Dedifferentiated amniotic fluid mesenchymal stem cell (primary cell): Measurements from ENCODE around the gene CRHBP.
A peak's percentile ranks its signal among the peaks of the same experiment; 100 is the strongest.

Experiments
- DNase-seq: peaks from one replicate; pipeline ENCODE4 v3.0.0-alpha.2; 2016; ENCODE audit errors: extremely low spot score

Gene CRHBP

GRCh38 chr5:77015938-77016569, 63.2 kb downstream of the CRHBP start:
- peak; percentile 20 for DNase-seq

DNA sequence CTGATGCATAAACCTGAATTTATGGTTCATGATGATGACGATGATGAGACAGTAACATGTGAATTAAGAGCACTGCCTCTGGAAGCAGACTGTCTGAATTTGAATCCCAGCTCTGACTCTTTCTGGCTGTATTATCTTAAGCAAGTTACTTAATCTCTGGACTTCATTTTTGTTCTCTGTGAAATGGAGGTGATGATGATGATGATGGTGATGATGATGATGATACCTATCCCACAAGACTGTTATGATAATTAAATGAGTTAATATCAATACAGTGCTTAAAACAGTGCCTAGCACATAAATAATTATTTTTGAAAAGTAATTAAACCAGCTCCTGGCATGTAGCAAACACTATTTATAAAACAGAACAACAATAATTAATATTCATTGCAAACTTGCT, 64.1 kb downstream of the CRHBP start:
- no peak for DNase-seq

- DNase-seq, result no peak
Observed at GRCh38 chr5:77017668-77018067, 64.8 kb downstream of the CRHBP start.
